Right atrium auricular region (tissue), 2 donors: ENCODE data around the gene TMEM225B. TPM values are rescaled to one million over a fixed set of nuclear protein-coding genes. Genes with fewer than 3 reads are reported as not detected.

ENCODE experiments used
- DNase-seq: peaks from one replicate; pipeline ENCODE4 v3.0.0-alpha.2; 2019; ENCODE audit warnings: low spot score
- H3K27ac ChIP-seq, 2 donors: fragments of 200-600 bp; sonication (generic); 1 replicate in 1 of 2; 2 replicates in 1 of 2; pipeline ENCODE4 v1.5.1; 2016 to 2019
- H3K27me3 ChIP-seq, 2 donors: fragments of 200-600 bp; sonication (generic); one replicate each; pipeline versions ENCODE4 v1.5.1 to v1.6.0; 2017 to 2019
- H3K36me3 ChIP-seq: fragments of 200-600 bp; sonication (generic); one replicate; pipeline ENCODE4 v1.5.1; 2016
- H3K4me1 ChIP-seq, 2 donors: fragments of 200-600 bp; sonication (generic); one replicate each; pipeline versions ENCODE4 v1.5.1 to v1.6.0; 2017 to 2019
- H3K4me3 ChIP-seq, 2 donors: fragments of 200-600 bp; sonication (generic); 1 replicate in 1 of 2; 2 replicates in 1 of 2; pipeline ENCODE4 v1.5.1; 2017 to 2019; ENCODE audit warnings: mild to moderate bottlenecking in 1 of 2, moderate library complexity in 1 of 2
- H3K9me3 ChIP-seq, 2 donors: fragments of 200-600 bp; sonication (generic); one replicate each; pipeline ENCODE4 v1.5.1; 2019
- total RNA-seq, 2 donors: library from RNA; depleted of rRNA; stranded (reverse); fragments of >200 nt; gene quantifications; one replicate each; pipeline ENCODE4 v1.1.0, GENCODE V29; 2016
- TF ChIP-seq, protein P1 (sequence below), 2 donors: fragments of 200-600 bp; sonication (generic); IDR thresholded peaks; one replicate each; pipeline ENCODE4 v1.5.1; 2019; ENCODE audit warnings: antibody characterized with exemption in 2 of 2

TMEM225B gene
- total RNA-seq, 2 donors from 2014 or later, result not detected

DNA sequence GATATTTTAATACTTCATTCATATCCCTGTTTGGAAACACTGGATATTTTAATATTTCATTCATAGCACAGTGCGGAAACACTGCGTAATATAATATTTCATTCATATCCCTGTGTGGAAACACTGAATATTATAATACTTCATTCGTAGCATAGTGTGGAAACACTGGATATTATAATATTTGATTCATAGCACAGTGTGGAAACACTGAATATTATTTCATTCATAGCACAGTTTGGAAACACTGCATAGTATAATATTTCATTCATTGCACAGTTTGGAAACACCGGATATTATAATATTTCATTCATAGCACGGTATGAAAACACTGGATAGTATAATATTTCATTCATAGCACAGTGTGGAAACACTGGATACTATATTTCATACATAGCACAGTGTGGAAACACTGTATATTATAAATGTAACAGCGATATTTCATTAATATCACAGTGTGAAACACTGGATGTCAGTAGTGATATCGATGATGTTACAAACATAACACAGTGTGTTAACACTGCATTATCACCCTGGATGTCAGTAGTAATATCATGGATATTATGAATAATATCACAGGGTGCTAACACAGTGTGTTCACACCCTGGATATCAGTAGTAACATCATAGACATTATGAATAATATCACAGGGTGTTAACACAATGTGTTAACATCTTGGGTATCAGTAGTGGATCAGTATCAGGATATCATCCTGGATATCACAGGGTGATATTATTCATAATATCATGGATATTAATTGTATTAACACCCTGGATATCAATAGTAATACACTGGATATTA lies 2.9 kb upstream of the TMEM225B start:
- no peak for DNase-seq

DNA sequence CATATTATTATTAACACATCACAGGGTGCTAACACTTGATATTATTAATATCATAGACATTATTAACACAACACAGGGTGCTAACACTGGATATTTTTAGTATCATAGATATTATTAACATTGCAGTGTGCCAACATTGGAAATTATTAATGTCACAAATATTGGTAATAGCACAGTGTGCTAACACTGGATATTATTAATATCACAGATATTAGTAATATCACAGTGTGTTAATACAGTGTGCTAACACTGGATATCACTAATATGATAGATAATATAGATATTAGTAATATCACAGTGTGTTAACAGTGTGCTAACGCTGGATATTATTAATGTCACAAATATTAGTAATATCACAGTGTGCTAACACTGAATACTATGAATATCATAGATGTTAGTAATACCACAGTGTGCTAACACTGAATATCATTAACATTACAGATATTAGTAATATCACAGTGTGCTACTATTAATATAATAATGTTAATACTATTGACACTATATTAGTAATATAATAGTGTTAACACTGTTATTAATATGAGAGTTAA lies 1.6 kb upstream of the TMEM225B start:
- TF ChIP-seq, protein P1, sequence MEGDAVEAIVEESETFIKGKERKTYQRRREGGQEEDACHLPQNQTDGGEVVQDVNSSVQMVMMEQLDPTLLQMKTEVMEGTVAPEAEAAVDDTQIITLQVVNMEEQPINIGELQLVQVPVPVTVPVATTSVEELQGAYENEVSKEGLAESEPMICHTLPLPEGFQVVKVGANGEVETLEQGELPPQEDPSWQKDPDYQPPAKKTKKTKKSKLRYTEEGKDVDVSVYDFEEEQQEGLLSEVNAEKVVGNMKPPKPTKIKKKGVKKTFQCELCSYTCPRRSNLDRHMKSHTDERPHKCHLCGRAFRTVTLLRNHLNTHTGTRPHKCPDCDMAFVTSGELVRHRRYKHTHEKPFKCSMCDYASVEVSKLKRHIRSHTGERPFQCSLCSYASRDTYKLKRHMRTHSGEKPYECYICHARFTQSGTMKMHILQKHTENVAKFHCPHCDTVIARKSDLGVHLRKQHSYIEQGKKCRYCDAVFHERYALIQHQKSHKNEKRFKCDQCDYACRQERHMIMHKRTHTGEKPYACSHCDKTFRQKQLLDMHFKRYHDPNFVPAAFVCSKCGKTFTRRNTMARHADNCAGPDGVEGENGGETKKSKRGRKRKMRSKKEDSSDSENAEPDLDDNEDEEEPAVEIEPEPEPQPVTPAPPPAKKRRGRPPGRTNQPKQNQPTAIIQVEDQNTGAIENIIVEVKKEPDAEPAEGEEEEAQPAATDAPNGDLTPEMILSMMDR (IDR thresholded peaks at IDR 0.05), result no peak
- no peaks in the 10 kb centered on the region for H3K4me1 ChIP-seq
- H3K9me3 ChIP-seq, result no peaks in the 10 kb centered on the region
- H3K4me3 ChIP-seq, result no peak overlapping the region
- no peak for DNase-seq
- H3K27ac ChIP-seq, result no peak overlapping the region
- H3K27me3 ChIP-seq, result no peaks in the 10 kb centered on the region
- no peaks in the 10 kb centered on the region for H3K36me3 ChIP-seq

More for the DNA sequence above, 2.9 kb upstream of the TMEM225B start:
- no peaks in the 10 kb centered on the region for H3K27me3 ChIP-seq
- H3K9me3 ChIP-seq, result no peaks in the 10 kb centered on the region
- no peak overlapping the region for H3K4me3 ChIP-seq
- H3K4me1 ChIP-seq, result no peaks in the 10 kb centered on the region
- H3K36me3 ChIP-seq, result no peaks in the 10 kb centered on the region
- TF ChIP-seq, protein P1 (IDR thresholded peaks at IDR 0.05), result no peak
- H3K27ac ChIP-seq, result no peak overlapping the region

DNA sequence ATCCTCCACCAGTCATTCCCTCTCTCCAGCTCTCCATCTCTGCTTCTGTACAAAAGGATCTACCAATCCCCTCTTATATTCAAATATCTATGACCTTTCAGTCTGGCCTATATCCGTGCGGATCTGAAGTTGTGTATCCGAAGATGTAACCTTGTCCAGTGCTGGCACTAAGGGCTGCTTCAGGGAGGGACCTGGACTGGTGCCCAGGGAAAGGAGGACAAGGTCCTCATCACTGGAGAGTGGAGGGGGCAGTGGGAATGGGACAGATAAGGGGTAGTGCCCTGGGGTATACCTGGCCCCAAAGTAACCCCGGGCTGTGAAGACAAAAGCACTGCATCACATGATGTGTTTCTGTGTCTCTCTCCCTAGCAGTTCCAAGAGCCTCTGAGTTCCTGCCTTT lies 1.8 kb downstream of the TMEM225B start:
- H3K36me3 ChIP-seq, result no peaks in the 10 kb centered on the region
- no peak overlapping the region for H3K27ac ChIP-seq
- TF ChIP-seq, protein P1 (IDR thresholded peaks at IDR 0.05), result no peak
- no peaks in the 10 kb centered on the region for H3K27me3 ChIP-seq
- H3K4me1 ChIP-seq, result no peaks in the 10 kb centered on the region
- no peak for DNase-seq
- H3K9me3 ChIP-seq, result no peaks in the 10 kb centered on the region
- no peak overlapping the region for H3K4me3 ChIP-seq

DNA sequence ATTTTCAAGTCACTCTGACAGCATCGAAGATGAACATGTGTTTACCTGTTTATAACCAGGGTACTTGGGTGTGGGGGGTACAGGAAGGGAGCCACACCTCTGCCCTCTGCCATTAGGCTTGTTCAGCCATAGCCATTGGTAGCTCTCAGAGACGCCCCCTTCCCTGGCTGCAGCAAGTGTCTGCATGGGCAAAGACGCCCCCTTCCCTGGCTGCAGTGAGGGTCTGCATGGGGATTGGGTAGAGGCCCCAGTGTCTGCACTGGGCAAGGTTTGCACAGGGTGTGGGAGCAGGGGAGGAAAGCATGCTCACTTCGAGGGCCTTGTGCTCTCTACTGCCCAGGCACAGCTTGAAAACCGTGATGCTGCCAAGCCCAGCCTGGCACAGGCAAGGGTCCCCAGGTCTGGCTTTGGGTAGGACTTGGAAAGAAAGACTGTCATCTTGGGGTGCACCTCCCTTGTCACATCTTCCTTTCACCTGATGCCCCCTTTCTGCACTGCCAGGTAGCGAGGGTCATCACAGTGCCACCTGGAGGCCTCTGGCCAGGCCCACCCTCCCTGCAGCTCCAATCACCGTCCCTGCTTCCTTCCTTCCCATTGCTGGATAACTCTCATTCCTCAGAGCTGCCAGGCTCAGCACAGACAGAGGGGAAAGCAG lies 3.7 kb downstream of the TMEM225B start:
- Histone ChIP-seq H3K4me1 (no peaks in the 10 kb centered on the region), H3K9me3 (no peaks in the 10 kb centered on the region), H3K4me3 (no peak overlapping the region), H3K36me3 (no peaks in the 10 kb centered on the region), H3K27ac (no peak overlapping the region), H3K27me3 (no peaks in the 10 kb centered on the region)
- no peak for DNase-seq
- TF ChIP-seq, protein P1 (IDR thresholded peaks at IDR 0.05), result no peak

DNA sequence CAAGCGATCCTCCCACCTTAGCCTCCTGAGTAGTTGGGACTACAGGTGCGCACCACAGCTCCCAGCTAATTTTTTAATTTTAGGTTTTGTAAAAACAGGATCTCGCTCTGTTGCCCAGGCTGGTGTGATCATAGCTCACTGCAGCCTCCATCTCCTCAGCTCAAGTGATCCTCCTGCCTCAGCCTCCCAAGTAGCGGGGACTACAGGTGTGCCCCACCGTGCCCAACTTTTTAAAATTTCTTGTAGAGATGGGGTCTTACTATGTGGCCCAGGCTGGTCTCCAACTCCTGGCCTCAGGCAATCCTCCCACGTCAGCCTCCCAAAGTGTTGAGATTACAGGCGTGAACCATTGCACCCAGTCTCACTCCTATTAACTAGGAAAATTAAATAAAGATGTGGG lies 7.5 kb downstream of the TMEM225B start:
- TF ChIP-seq, protein P1 (IDR thresholded peaks at IDR 0.05), result no peak
- Histone ChIP-seq H3K27ac (no peak overlapping the region), H3K36me3 (no peaks in the 10 kb centered on the region), H3K4me3 (no peak overlapping the region), H3K27me3 (no peaks in the 10 kb centered on the region), H3K4me1 (no peaks in the 10 kb centered on the region), H3K9me3 (no peaks in the 10 kb centered on the region)
- DNase-seq, result no peak
